ENCODE results near the gene FNDC3B. TPM values are rescaled to one million over a fixed set of nuclear protein-coding genes. Genes with fewer than 3 reads are reported as not detected.

The FNDC3B gene
- total RNA-seq, 1 experiment from 2014 or later = 48.6 TPM

DNA sequence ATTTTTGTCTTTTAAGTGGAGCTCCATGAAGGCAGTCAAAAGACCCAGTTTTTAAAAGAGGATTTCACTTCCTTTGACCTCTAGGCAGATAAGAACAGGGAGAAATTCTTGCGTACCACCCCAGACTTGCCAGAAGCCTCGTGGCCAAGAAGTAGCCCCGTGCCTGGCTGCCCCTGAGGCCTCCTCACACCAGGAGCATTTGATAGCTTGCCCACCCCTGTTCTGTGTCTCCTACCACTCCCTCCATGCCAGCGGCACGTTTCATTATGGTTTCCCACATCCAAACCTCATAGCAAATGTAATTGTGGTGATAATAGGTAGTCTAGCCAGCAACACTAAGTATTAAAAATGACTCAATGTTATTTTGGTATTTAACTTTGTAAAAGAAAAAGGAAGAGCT is 301.2 kb downstream of the FNDC3B start:
- intact Hi-C loops (cut with micrococcal nuclease) = loop anchor here (5.0 to 10.0 kb wide), 3 partner anchors 508 to 693 kb away; no protein-coding TSS in a partner anchor
- no peak overlapping the region for H3K9ac ChIP-seq (ENCODE audit: low read length)
- H3K4me3 ChIP-seq (ENCODE audit: low read length) = no peak overlapping the region
- ChIA-PET POLR2A (ENCODE audit: unreplicated experiment) (no interaction called here), CTCF (interaction anchor here (1.7 kb wide), 1 partner anchor 8 kb away, joined by 16 read pairs; no protein-coding TSS in a partner anchor)
- H3K79me2 ChIP-seq (ENCODE audit: low read length) = no peaks in the 10 kb centered on the region
- no peaks in the 10 kb centered on the region for H3K27me3 ChIP-seq (ENCODE audit: low read length)
- DNase-seq = no peak
- no peak for ATAC-seq
- H4K20me1 ChIP-seq (ENCODE audit: low read length) = no peaks in the 10 kb centered on the region
- peaks cover 33% of the 10 kb centered on the region for H3K36me3 ChIP-seq (ENCODE audit: low read depth, low read length)
- H2AFZ ChIP-seq (ENCODE audit: low read length) = no peak overlapping the region
- no peak overlapping the region for H3K27ac ChIP-seq (ENCODE audit: low read length)
- no peaks in the 10 kb centered on the region for H3K4me1 ChIP-seq (ENCODE audit: insufficient read depth, low read length)
- BruUV-seq (replicated peaks) = no TSS peak
- no peaks in the 10 kb centered on the region for H3K9me3 ChIP-seq (ENCODE audit: low read length)
- TF ChIP-seq EZH2phosphoT487 (IDR thresholded peaks at IDR 0.05; ENCODE audit: borderline replicate concordance, low read length) (no peak), EZH2 (IDR thresholded peaks at IDR 0.05; ENCODE audit: low read length, unreplicated experiment) (no peak)
- TF ChIP-seq, protein P1, sequence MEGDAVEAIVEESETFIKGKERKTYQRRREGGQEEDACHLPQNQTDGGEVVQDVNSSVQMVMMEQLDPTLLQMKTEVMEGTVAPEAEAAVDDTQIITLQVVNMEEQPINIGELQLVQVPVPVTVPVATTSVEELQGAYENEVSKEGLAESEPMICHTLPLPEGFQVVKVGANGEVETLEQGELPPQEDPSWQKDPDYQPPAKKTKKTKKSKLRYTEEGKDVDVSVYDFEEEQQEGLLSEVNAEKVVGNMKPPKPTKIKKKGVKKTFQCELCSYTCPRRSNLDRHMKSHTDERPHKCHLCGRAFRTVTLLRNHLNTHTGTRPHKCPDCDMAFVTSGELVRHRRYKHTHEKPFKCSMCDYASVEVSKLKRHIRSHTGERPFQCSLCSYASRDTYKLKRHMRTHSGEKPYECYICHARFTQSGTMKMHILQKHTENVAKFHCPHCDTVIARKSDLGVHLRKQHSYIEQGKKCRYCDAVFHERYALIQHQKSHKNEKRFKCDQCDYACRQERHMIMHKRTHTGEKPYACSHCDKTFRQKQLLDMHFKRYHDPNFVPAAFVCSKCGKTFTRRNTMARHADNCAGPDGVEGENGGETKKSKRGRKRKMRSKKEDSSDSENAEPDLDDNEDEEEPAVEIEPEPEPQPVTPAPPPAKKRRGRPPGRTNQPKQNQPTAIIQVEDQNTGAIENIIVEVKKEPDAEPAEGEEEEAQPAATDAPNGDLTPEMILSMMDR (conservative IDR thresholded peaks at IDR 0.05; ENCODE audit: low read depth, low read length) = no peak
- H3K9me2 ChIP-seq (replicated peaks; ENCODE audit: low read length) = no peaks in the 10 kb centered on the region
- no peak overlapping the region for H3K4me2 ChIP-seq (ENCODE audit: low read length)
- H3F3A ChIP-seq (ENCODE audit: low read length, unreplicated experiment) = no peaks in the 10 kb centered on the region

DNA sequence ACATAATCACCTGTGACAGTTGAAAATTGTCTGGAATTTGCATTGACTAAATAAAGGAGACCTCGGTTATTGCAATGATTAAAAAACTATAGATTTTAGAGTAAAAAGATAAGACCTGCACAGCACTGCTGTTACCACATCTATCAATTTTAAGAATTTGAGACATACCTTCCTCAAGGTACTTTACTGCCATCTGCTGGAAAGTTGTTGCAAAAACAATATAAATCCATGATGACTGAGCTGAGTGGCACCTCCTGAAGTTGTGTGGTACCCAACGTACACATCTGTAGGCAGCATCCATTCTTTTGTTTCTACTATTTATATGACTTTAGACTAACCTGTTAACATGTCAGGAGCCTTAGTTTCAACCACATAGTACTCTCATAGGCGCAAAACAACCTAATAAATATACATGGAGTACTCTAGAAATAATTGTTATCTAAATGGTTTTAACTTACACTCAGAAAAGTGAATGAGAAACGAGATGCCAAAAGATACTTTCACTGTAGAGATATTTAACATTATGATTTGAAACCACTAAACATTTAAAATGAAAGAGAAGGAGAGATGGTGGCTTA is 302.2 kb downstream of the FNDC3B start:
- no peaks in the 10 kb centered on the region for H4K20me1 ChIP-seq (ENCODE audit: low read length)
- no peak overlapping the region for H3K4me2 ChIP-seq (ENCODE audit: low read length)
- no peaks in the 10 kb centered on the region for H3F3A ChIP-seq (ENCODE audit: low read length, unreplicated experiment)
- no peak overlapping the region for H3K4me3 ChIP-seq (ENCODE audit: low read length)
- TF ChIP-seq EZH2phosphoT487 (IDR thresholded peaks at IDR 0.05; ENCODE audit: borderline replicate concordance, low read length) = no peak
- TF ChIP-seq EZH2 (IDR thresholded peaks at IDR 0.05; ENCODE audit: low read length, unreplicated experiment) = no peak
- TF ChIP-seq, protein P1 (conservative IDR thresholded peaks at IDR 0.05; ENCODE audit: low read depth, low read length) = peak; percentile 84
- ChIA-PET CTCF (interaction anchor here (0.6 to 1.7 kb wide), 7 partner anchors 9 to 535 kb away, joined by 3 to 16 read pairs (median 3); no protein-coding TSS in a partner anchor), POLR2A (ENCODE audit: unreplicated experiment) (interaction anchor here (0.6 to 1.0 kb wide), 3 partner anchors 531 to 1451 kb away, joined by 3 to 4 read pairs (median 3); partner anchors contain the start of gene PLD1)
- no peak overlapping the region for H3K9ac ChIP-seq (ENCODE audit: low read length)
- no peaks in the 10 kb centered on the region for H3K9me3 ChIP-seq (ENCODE audit: low read length)
- no peaks in the 10 kb centered on the region for H3K79me2 ChIP-seq (ENCODE audit: low read length)
- peak; percentile 89 for DNase-seq
- no peaks in the 10 kb centered on the region for H3K9me2 ChIP-seq (replicated peaks; ENCODE audit: low read length)
- H3K4me1 ChIP-seq (ENCODE audit: insufficient read depth, low read length) = no peaks in the 10 kb centered on the region
- H3K36me3 ChIP-seq (ENCODE audit: low read depth, low read length) = peaks cover 41% of the 10 kb centered on the region
- no peaks in the 10 kb centered on the region for H3K27me3 ChIP-seq (ENCODE audit: low read length)
- no TSS peak for BruUV-seq (replicated peaks)
- no peak overlapping the region for H3K27ac ChIP-seq (ENCODE audit: low read length)
- no peak overlapping the region for H2AFZ ChIP-seq (ENCODE audit: low read length)
- peak; percentile 84 for ATAC-seq
- intact Hi-C loops (cut with micrococcal nuclease) = loop anchor here (5.0 to 10.0 kb wide), 3 partner anchors 509 to 694 kb away; no protein-coding TSS in a partner anchor
